DOHH2 (cell line): ENCODE measurements around the gene LYRM4.

Source experiments
- EZH2phosphoT487 ChIP-seq: fragments of 200-600 bp; sonication (generic); IDR thresholded peaks from 2 replicates; pipeline ENCODE4 v1.6.1; 2017; ENCODE audit warnings: borderline replicate concordance, mild to moderate bottlenecking, antibody characterized with exemption, low read length, moderate library complexity, mixed read lengths
- TF ChIP-seq, protein P1 (sequence below): fragments of 200-600 bp; sonication (generic); IDR thresholded peaks from one replicate; pipeline ENCODE4 v1.5.1; 2014; ENCODE audit warnings: antibody characterized with exemption, mild to moderate bottlenecking, low read depth, low read length; ENCODE audit not compliant: poor library complexity, severe bottlenecking

DNA sequence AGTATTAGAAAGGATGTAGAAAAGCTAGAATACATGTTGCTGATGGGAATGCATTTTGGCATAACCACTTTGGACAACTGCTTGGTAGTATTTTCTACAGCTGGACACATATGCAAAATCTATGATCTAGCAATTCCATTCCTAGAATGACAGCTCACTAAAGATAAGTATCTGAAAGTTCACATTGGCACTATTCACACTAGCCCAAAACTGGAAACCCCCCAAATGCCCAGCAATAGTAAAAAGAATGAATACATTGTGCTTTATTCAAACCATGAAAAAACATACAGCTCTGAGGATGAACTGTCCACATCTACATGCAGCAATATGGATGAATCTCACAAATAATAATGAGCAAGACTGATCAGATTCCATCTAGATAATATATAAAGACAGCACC lies 96.7 kb downstream of the LYRM4 start:
- TF ChIP-seq, protein P1, sequence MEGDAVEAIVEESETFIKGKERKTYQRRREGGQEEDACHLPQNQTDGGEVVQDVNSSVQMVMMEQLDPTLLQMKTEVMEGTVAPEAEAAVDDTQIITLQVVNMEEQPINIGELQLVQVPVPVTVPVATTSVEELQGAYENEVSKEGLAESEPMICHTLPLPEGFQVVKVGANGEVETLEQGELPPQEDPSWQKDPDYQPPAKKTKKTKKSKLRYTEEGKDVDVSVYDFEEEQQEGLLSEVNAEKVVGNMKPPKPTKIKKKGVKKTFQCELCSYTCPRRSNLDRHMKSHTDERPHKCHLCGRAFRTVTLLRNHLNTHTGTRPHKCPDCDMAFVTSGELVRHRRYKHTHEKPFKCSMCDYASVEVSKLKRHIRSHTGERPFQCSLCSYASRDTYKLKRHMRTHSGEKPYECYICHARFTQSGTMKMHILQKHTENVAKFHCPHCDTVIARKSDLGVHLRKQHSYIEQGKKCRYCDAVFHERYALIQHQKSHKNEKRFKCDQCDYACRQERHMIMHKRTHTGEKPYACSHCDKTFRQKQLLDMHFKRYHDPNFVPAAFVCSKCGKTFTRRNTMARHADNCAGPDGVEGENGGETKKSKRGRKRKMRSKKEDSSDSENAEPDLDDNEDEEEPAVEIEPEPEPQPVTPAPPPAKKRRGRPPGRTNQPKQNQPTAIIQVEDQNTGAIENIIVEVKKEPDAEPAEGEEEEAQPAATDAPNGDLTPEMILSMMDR = no peak
- no peak for TF ChIP-seq EZH2phosphoT487
